WTC11 (cell line): ENCODE data around the gene TMEM54. TPM values are rescaled to one million over a fixed set of nuclear protein-coding genes. Genes with fewer than 3 reads are reported as not detected.

Experiments
- ATAC-seq: fragments of 200-7000 bp; cut with Tn5 transposase; 2 replicates; pipeline ENCODE4 v1.10.0; 2021; ENCODE audit warnings: mild to moderate bottlenecking, moderate library complexity
- CTCF ChIA-PET: fragments of 300-600 bp; sonication (Branson Sonifier 250); formaldehyde crosslinking; loops from one replicate; lab custom pipeline; 2021; ENCODE audit warnings: antibody characterized with exemption; lab: Charles Lee
- POLR2A ChIA-PET: fragments of 350-600 bp; sonication (Branson Sonifier 250); formaldehyde crosslinking; loops from one replicate; lab custom pipeline; 2021; ENCODE audit warnings: antibody characterized with exemption; lab: Charles Lee
- DNase-seq: peaks from one replicate; pipeline ENCODE4 v3.0.0; 2021; ENCODE audit warnings: low spot score
- H3K27ac Mint-ChIP-seq: 2 replicates; pipeline ENCODE4 v1.8.0; 2021; ENCODE audit warnings: mixed read lengths
- H3K27me3 Mint-ChIP-seq: 2 replicates; pipeline ENCODE4 v1.8.0; 2021; ENCODE audit warnings: low read depth, mild to moderate bottlenecking, moderate library complexity, mixed read lengths
- H3K36me3 Mint-ChIP-seq: 2 replicates; pipeline ENCODE4 v1.8.0; 2021; ENCODE audit warnings: mixed read lengths
- H3K4me1 Mint-ChIP-seq: 2 replicates; pipeline ENCODE4 v1.8.0; 2022; ENCODE audit warnings: mixed read lengths
- H3K4me3 Mint-ChIP-seq: 2 replicates; pipeline ENCODE4 v1.8.0; 2021; ENCODE audit warnings: mild to moderate bottlenecking, moderate library complexity, mixed read lengths
- H3K9me3 Mint-ChIP-seq: 2 replicates; pipeline ENCODE4 v1.8.0; 2021; ENCODE audit warnings: mixed read lengths
- AR ChIP-seq: fragments of 250-450 bp; sonication (Bioruptor Pico); IDR thresholded peaks from 2 replicates; pipeline ENCODE4 v1.9.0; 2021; ENCODE audit warnings: mild to moderate bottlenecking
- ATF1 ChIP-seq: sonication (generic); formaldehyde crosslinking; IDR thresholded peaks from 2 replicates; pipeline ENCODE4 v1.8.1; 2023; ENCODE audit warnings: mild to moderate bottlenecking, moderate library complexity, missing genetic modification reagents
- CREB1 ChIP-seq: sonication (generic); formaldehyde crosslinking; IDR thresholded peaks from 2 replicates; pipeline ENCODE4 v1.8.0; 2023; ENCODE audit warnings: mild to moderate bottlenecking, missing genetic modification reagents
- ELF4 ChIP-seq: sonication (generic); formaldehyde crosslinking; IDR thresholded peaks from 2 replicates; pipeline ENCODE4 v1.8.1; 2022; ENCODE audit warnings: low read depth, mild to moderate bottlenecking, moderate library complexity, missing genetic modification reagents
- EMX1 ChIP-seq: fragments of 250-450 bp; sonication (Bioruptor Pico); IDR thresholded peaks from 2 replicates; pipeline ENCODE4 v1.8.0; 2021; ENCODE audit warnings: mild to moderate bottlenecking
- ESRRA ChIP-seq: sonication (generic); formaldehyde crosslinking; IDR thresholded peaks from 2 replicates; pipeline ENCODE4 v1.8.1; 2022; ENCODE audit warnings: mild to moderate bottlenecking, missing genetic modification reagents, borderline replicate concordance
- GABPB1 ChIP-seq: sonication (generic); formaldehyde crosslinking; IDR thresholded peaks from 2 replicates; pipeline ENCODE4 v1.8.1; 2023; ENCODE audit warnings: mild to moderate bottlenecking, missing genetic modification reagents
- JAZF1 ChIP-seq: fragments of 250-450 bp; sonication (Bioruptor Pico); IDR thresholded peaks from 2 replicates; pipeline ENCODE4 v1.9.0; 2021; ENCODE audit warnings: moderate library complexity, mild to moderate bottlenecking, inconsistent platforms
- MLX ChIP-seq: sonication (generic); formaldehyde crosslinking; IDR thresholded peaks from 2 replicates; pipeline ENCODE4 v1.8.1; 2023; ENCODE audit warnings: mild to moderate bottlenecking, missing genetic modification reagents, moderate library complexity
- MYBL2 ChIP-seq: sonication (generic); formaldehyde crosslinking; IDR thresholded peaks from 2 replicates; pipeline ENCODE4 v1.8.1; 2023; ENCODE audit warnings: mild to moderate bottlenecking, moderate library complexity, missing genetic modification reagents
- NFATC4 ChIP-seq: fragments of 250-450 bp; sonication (Bioruptor Pico); IDR thresholded peaks from 2 replicates; pipeline ENCODE4 v1.9.0; 2021; ENCODE audit warnings: mild to moderate bottlenecking
- OVOL2 ChIP-seq: fragments of 250-450 bp; sonication (Bioruptor Pico); IDR thresholded peaks from 2 replicates; pipeline ENCODE4 v1.9.0; 2021; ENCODE audit warnings: mild to moderate bottlenecking, borderline replicate concordance
- RELA ChIP-seq: sonication (generic); formaldehyde crosslinking; IDR thresholded peaks from 2 replicates; pipeline ENCODE4 v1.8.1; 2022; ENCODE audit warnings: missing genetic modification reagents, mild to moderate bottlenecking, borderline replicate concordance
- ZNF416 ChIP-seq: fragments of 250-450 bp; sonication (Bioruptor Pico); IDR thresholded peaks from 2 replicates; pipeline ENCODE4 v1.9.0; 2021; ENCODE audit warnings: mild to moderate bottlenecking, inconsistent platforms
- ZNF423 ChIP-seq: fragments of 250-450 bp; sonication (Bioruptor Pico); IDR thresholded peaks from 2 replicates; pipeline ENCODE4 v2.1.2; 2022; ENCODE audit warnings: mild to moderate bottlenecking, moderate library complexity
- ZNF671 ChIP-seq: fragments of 250-450 bp; sonication (Bioruptor Pico); IDR thresholded peaks from 2 replicates; pipeline ENCODE4 v1.8.0; 2021; ENCODE audit warnings: mild to moderate bottlenecking
- total RNA-seq: library from RNA; stranded (reverse); gene quantifications from 3 replicates; pipeline ENCODE4 v1.2.3, GENCODE V29; 2021
- TF ChIP-seq, protein P1 (sequence below): fragments of 250-450 bp; sonication (Bioruptor Pico); conservative IDR thresholded peaks from 2 replicates; pipeline ENCODE4 v1.9.0; 2021; ENCODE audit warnings: mild to moderate bottlenecking
- TF ChIP-seq, protein P2 (sequence below): sonication (generic); formaldehyde crosslinking; IDR thresholded peaks from 2 replicates; pipeline ENCODE4 v1.8.1; 2023; ENCODE audit warnings: mild to moderate bottlenecking, missing genetic modification reagents

Gene TMEM54
- total RNA-seq, 1 experiment from 2014 or later, result 20.7 TPM

DNA sequence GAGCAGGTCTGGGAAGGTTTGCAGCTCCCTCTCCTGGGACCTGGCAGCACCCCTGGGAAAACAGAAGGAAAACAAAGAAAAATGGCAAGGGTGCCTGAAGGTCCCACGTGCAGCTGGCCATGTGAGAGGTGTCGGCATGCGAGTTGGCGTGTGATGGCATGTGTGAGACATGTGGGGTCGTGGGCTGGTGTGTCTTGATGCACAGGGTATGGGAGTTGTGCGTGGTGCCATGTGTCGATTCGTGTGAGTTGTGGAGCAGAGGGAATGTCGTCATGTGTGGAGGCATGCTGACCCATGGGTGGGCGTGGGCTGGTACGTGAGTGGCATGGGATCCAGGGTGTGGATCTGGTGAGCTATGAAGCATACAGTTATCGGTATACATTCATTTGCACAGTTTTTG lies 13.6 kb downstream of the TMEM54 start:
- no peak overlapping the region for H3K4me3 Mint-ChIP-seq
- H3K27me3 Mint-ChIP-seq, result peaks cover 88% of the 10 kb centered on the region

DNA sequence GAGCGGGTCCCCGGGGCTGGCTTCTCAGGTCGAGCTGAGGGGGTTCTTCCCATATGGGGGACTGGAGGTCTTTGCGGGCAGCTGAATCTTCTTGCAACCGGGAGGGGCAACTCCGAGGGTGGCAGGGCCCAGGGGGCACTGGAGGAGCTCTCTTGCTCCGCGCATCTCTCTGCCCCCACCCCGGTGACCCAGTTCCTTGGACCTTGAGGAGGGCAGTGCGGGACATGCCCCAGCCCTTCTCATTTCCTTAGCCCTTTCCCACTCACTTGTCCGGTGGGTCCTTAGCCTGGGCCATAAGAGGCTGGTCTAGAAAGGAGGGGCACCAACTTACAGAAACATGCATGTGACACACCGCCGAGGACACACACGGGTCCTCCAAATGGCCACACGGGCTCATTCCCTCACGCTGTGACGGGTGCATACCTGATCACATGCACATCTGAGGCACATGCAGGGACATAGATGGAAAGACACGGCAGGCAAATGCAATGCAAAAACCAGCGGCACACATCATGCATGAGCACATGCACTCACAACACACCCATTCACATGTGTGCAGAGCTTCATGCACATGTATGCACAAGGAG lies 14.3 kb downstream of the TMEM54 start:
- Mint-ChIP-seq H3K27me3 (peaks cover 81% of the 10 kb centered on the region), H3K9me3 (no peaks in the 10 kb centered on the region), H3K36me3 (no peaks in the 10 kb centered on the region), H3K4me3 (no peak overlapping the region), H3K27ac (no peak overlapping the region), H3K4me1 (peaks cover 11% of the 10 kb centered on the region)
- TF ChIP-seq ZNF416 (CRISPR knock-in tag) (no peak), AR (no peak), ATF1 (CRISPR knock-in tag) (no peak), ELF4 (CRISPR knock-in tag) (no peak), ESRRA (CRISPR knock-in tag) (no peak), CREB1 (no peak), MYBL2 (no peak), MLX (CRISPR knock-in tag) (no peak), RELA (CRISPR knock-in tag) (no peak)
- TF ChIP-seq, protein P1, sequence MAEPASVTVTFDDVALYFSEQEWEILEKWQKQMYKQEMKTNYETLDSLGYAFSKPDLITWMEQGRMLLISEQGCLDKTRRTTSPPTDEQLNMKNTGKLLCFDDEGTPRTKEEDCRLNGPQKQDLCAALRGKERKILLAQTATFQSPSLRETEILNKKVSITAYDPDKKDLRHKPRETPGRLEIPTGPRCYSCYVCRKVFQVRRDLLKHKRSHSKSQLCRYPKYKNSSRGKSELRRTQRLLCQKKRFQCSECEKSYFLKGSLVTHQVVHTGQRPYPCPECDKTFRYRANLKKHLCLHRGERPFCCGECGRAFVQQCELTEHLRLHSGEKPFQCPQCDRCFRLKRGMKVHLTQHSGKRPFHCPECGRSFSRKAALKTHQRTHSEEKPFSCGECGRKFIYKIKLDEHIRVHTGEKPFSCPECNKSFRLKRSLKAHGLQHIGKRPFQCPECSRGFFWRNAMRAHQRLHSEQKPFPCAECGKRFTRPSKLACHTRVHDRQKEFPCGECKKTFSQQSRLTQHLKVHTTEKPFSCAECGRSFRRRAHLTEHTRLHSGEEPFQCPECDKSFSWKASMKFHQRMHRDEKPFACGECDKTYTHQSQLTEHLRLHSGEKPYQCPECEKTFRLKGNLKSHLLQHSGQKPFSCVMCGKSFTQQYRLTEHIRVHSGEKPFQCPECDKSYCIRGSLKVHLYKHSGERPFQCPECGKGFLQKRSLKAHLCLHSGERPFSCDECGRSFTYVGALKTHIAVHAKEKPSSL (CRISPR knock-in tag), result no peak
- TF ChIP-seq, protein P2, sequence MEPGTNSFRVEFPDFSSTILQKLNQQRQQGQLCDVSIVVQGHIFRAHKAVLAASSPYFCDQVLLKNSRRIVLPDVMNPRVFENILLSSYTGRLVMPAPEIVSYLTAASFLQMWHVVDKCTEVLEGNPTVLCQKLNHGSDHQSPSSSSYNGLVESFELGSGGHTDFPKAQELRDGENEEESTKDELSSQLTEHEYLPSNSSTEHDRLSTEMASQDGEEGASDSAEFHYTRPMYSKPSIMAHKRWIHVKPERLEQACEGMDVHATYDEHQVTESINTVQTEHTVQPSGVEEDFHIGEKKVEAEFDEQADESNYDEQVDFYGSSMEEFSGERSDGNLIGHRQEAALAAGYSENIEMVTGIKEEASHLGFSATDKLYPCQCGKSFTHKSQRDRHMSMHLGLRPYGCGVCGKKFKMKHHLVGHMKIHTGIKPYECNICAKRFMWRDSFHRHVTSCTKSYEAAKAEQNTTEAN, result no peak
- CTCF ChIA-PET, result interaction anchor here (0.5 to 4.6 kb wide), 33 partner anchors 8 to 490 kb away, joined by 3 to 93 read pairs (median 4); partner anchors contain the start of genes AZIN2, FNDC5 and RBBP4
- DNase-seq, result no peak
- POLR2A ChIA-PET, result interaction anchor here (0.6 to 1.4 kb wide), 2 partner anchors 15 to 40 kb away, joined by 3 read pairs; no protein-coding TSS in a partner anchor
- ATAC-seq, result no peak

More for the DNA sequence above, 13.6 kb downstream of the TMEM54 start:
- ChIA-PET CTCF (interaction anchor here (2.4 to 4.6 kb wide), 2 partner anchors 12 to 194 kb away, joined by 12 to 93 read pairs; partner anchors contain the start of gene AZIN2), POLR2A (no interaction called here)
- DNase-seq, result no peak
- TF ChIP-seq ZNF671 (CRISPR knock-in tag), result no peak
- TF ChIP-seq ZNF423 (CRISPR knock-in tag), result no peak
- TF ChIP-seq GABPB1 (CRISPR knock-in tag), result no peak
- TF ChIP-seq NFATC4 (CRISPR knock-in tag), result no peak
- TF ChIP-seq EMX1 (CRISPR knock-in tag), result no peak
- no peak for TF ChIP-seq OVOL2
- no peak for TF ChIP-seq JAZF1 (CRISPR knock-in tag)
- no peak for ATAC-seq
- Mint-ChIP-seq H3K27ac (no peak overlapping the region), H3K36me3 (no peaks in the 10 kb centered on the region), H3K4me1 (peaks cover 14% of the 10 kb centered on the region), H3K9me3 (peaks cover 5% of the 10 kb centered on the region)
